ENCODE measurements around the gene EID2. TPM values are rescaled to one million over a fixed set of nuclear protein-coding genes. Genes with fewer than 3 reads are reported as not detected.

The EID2 gene
- total RNA-seq, 5 donors from 2014 or later (not counting 1 experiment from before 2014, with no cell fraction given): 14.4 to 21.9 (median 19.8) TPM

GRCh38 chr19:39531834-39532232 is 8.1 kb downstream of the EID2 start:
- Mint-ChIP-seq H3K36me3 (no peaks in the 10 kb centered on the region), H3K27me3 (no peaks in the 10 kb centered on the region), H3K27ac (peak overlapping the region; percentile 59 to 86), H3K4me3 (peak overlapping the region; percentile 85 to 92 (median 90)), H3K9me3 (no peaks in the 10 kb centered on the region), H3K4me1 (peaks cover 30 to 39% (median 36%) of the 10 kb centered on the region in 3 donors)
- H3K9me3 ChIP-seq: no peaks in the 10 kb centered on the region
- peaks cover 5 to 17% of the 10 kb centered on the region in 2 experiments for H3K4me1 ChIP-seq (ENCODE audit: control insufficient read depth in 1 of 2, extremely low read depth in 1 of 2, insufficient read depth in 2 of 2, low read length in 2 of 2)
- ATAC-seq (replicated peaks in 1 of 4) (no peak), DNase-seq (no peak)
- H3K4me3 ChIP-seq (ENCODE audit: control insufficient read depth in 1 of 2, extremely low read depth in 1 of 2, low read length in 1 of 2): peak overlapping the region; percentile 88 to 90
- no peaks in the 10 kb centered on the region for H3K27me3 ChIP-seq (replicated peaks in 1 of 2; ENCODE audit: control insufficient read depth in 2 of 2, extremely low read depth in 1 of 2, insufficient read depth in 2 of 2, low read length in 1 of 2)
- WGBS (ENCODE audit: insufficient coverage): 40% methylated on average over 2 of the region's 14 CpGs
- no peak overlapping the region for H3K27ac ChIP-seq (ENCODE audit: low read length)
- H3K36me3 ChIP-seq (ENCODE audit: control insufficient read depth in 2 of 2, extremely low read depth in 1 of 2, insufficient read depth in 1 of 2, low read length in 1 of 2): no peaks in the 10 kb centered on the region
- ChIA-PET CTCF (interaction anchor here (0.6 to 2.4 kb wide), 6 partner anchors 57 to 608 kb away, joined by 3 to 11 read pairs (median 4); no protein-coding TSS in a partner anchor), POLR2A (no interaction called here)

GRCh38 chr19:39525205-39525604 is 14.8 kb downstream of the EID2 start:
- ATAC-seq (replicated peaks in 1 of 4) (no peak), DNase-seq (no peak)
- no CpG with 5 or more reads among the region's 3 CpGs for WGBS (ENCODE audit: insufficient coverage)
- Mint-ChIP-seq H3K4me1 (peaks cover 5 to 11% (median 6%) of the 10 kb centered on the region in 3 donors), H3K36me3 (no peaks in the 10 kb centered on the region), H3K9me3 (no peaks in the 10 kb centered on the region), H3K27ac (no peak overlapping the region), H3K4me3 (no peak overlapping the region), H3K27me3 (no peaks in the 10 kb centered on the region)
- H3K27me3 ChIP-seq (replicated peaks in 1 of 2; ENCODE audit: control insufficient read depth in 2 of 2, extremely low read depth in 1 of 2, insufficient read depth in 2 of 2, low read length in 1 of 2): no peaks in the 10 kb centered on the region
- H3K4me1 ChIP-seq (ENCODE audit: control insufficient read depth in 1 of 2, extremely low read depth in 1 of 2, insufficient read depth in 2 of 2, low read length in 2 of 2): peaks cover 0 to 2% of the 10 kb centered on the region in 2 experiments
- POLR2A ChIA-PET: no interaction called here
- CTCF ChIA-PET: interaction anchor here (0.6 to 0.7 kb wide), 2 partner anchors 49 to 267 kb away, joined by 4 to 6 read pairs; no protein-coding TSS in a partner anchor
- H3K4me3 ChIP-seq (ENCODE audit: control insufficient read depth in 1 of 2, extremely low read depth in 1 of 2, low read length in 1 of 2): no peak overlapping the region
- no peak overlapping the region for H3K27ac ChIP-seq (ENCODE audit: low read length)
- H3K9me3 ChIP-seq: no peaks in the 10 kb centered on the region
- no peaks in the 10 kb centered on the region for H3K36me3 ChIP-seq (ENCODE audit: control insufficient read depth in 2 of 2, extremely low read depth in 1 of 2, insufficient read depth in 1 of 2, low read length in 1 of 2)

- DNase-seq (no peak), ATAC-seq (replicated peaks in 1 of 4) (no peak)
- no peaks in the 10 kb centered on the region for H3K27me3 ChIP-seq (replicated peaks in 1 of 2; ENCODE audit: control insufficient read depth in 2 of 2, extremely low read depth in 1 of 2, insufficient read depth in 2 of 2, low read length in 1 of 2)
- H3K4me3 Mint-ChIP-seq: no peak overlapping the region
- H3K4me1 ChIP-seq (ENCODE audit: control insufficient read depth in 1 of 2, extremely low read depth in 1 of 2, insufficient read depth in 2 of 2, low read length in 2 of 2): peaks cover 0 to under 1% of the 10 kb centered on the region in 2 experiments
- 65% methylated on average over 2 of the region's 8 CpGs for WGBS (ENCODE audit: insufficient coverage)
- no peak overlapping the region for H3K27ac Mint-ChIP-seq
- ChIA-PET CTCF (interaction anchor here in 1 of 2 donors (0.6 kb wide), 1 partner anchor 237 kb away, joined by 3 read pairs; no protein-coding TSS in a partner anchor), POLR2A (no interaction called here)
- no peaks in the 10 kb centered on the region for H3K27me3 Mint-ChIP-seq
- no peak overlapping the region for H3K4me3 ChIP-seq (ENCODE audit: control insufficient read depth in 1 of 2, extremely low read depth in 1 of 2, low read length in 1 of 2)
- no peaks in the 10 kb centered on the region for H3K9me3 ChIP-seq
- H3K4me1 Mint-ChIP-seq: peaks cover 5 to 6% (median 6%) of the 10 kb centered on the region in 3 donors
- no peaks in the 10 kb centered on the region for H3K9me3 Mint-ChIP-seq
- H3K36me3 ChIP-seq (ENCODE audit: control insufficient read depth in 2 of 2, extremely low read depth in 1 of 2, insufficient read depth in 1 of 2, low read length in 1 of 2): no peaks in the 10 kb centered on the region
- H3K36me3 Mint-ChIP-seq: no peaks in the 10 kb centered on the region
- H3K27ac ChIP-seq (ENCODE audit: low read length): no peak overlapping the region
Observed at GRCh38 chr19:39524495-39524894, 15.5 kb downstream of the EID2 start.

- ChIA-PET CTCF (no interaction called here), POLR2A (no interaction called here)
- peaks cover 0 to 4% of the 10 kb centered on the region in 2 experiments for H3K4me1 ChIP-seq (ENCODE audit: control insufficient read depth in 1 of 2, extremely low read depth in 1 of 2, insufficient read depth in 2 of 2, low read length in 2 of 2)
- Mint-ChIP-seq H3K4me1 (peaks cover 5 to 9% (median 8%) of the 10 kb centered on the region in 3 donors), H3K36me3 (no peaks in the 10 kb centered on the region), H3K4me3 (no peak overlapping the region), H3K9me3 (no peaks in the 10 kb centered on the region), H3K27ac (no peak overlapping the region), H3K27me3 (peaks cover 13 to 22% of the 10 kb centered on the region in 2 donors)
- no peaks in the 10 kb centered on the region for H3K36me3 ChIP-seq (ENCODE audit: control insufficient read depth in 2 of 2, extremely low read depth in 1 of 2, insufficient read depth in 1 of 2, low read length in 1 of 2)
- peaks cover 7 to 30% of the 10 kb centered on the region in 2 experiments for H3K27me3 ChIP-seq (replicated peaks in 1 of 2; ENCODE audit: control insufficient read depth in 2 of 2, extremely low read depth in 1 of 2, insufficient read depth in 2 of 2, low read length in 1 of 2)
- H3K27ac ChIP-seq (ENCODE audit: low read length): no peak overlapping the region
- no peak for ATAC-seq (replicated peaks in 1 of 4)
- no peaks in the 10 kb centered on the region for H3K9me3 ChIP-seq
- no CpG with 5 or more reads among the region's 8 CpGs for WGBS (ENCODE audit: insufficient coverage)
- DNase-seq: no peak
- no peak overlapping the region for H3K4me3 ChIP-seq (ENCODE audit: control insufficient read depth in 1 of 2, extremely low read depth in 1 of 2, low read length in 1 of 2)
Observed at GRCh38 chr19:39520541-39521484, 19.1 kb downstream of the EID2 start.

GRCh38 chr19:39518975-39519374 is 21.0 kb downstream of the EID2 start:
- POLR2A ChIA-PET: no interaction called here
- 80% methylated on average over 8 of the region's 9 CpGs for WGBS (ENCODE audit: insufficient coverage)
- no peak overlapping the region for H3K27ac Mint-ChIP-seq
- H3K4me3 Mint-ChIP-seq: no peak overlapping the region
- Histone ChIP-seq H3K27me3 (replicated peaks in 1 of 2; ENCODE audit: control insufficient read depth in 2 of 2, extremely low read depth in 1 of 2, insufficient read depth in 2 of 2, low read length in 1 of 2) (peaks cover 8 to 48% of the 10 kb centered on the region in 2 experiments), H3K27ac (ENCODE audit: low read length) (no peak overlapping the region), H3K9me3 (no peaks in the 10 kb centered on the region), H3K4me3 (ENCODE audit: control insufficient read depth in 1 of 2, extremely low read depth in 1 of 2, low read length in 1 of 2) (no peak overlapping the region), H3K4me1 (ENCODE audit: control insufficient read depth in 1 of 2, extremely low read depth in 1 of 2, insufficient read depth in 2 of 2, low read length in 2 of 2) (peaks cover 6 to 17% of the 10 kb centered on the region in 2 experiments), H3K36me3 (ENCODE audit: control insufficient read depth in 2 of 2, extremely low read depth in 1 of 2, insufficient read depth in 1 of 2, low read length in 1 of 2) (no peaks in the 10 kb centered on the region)
- H3K4me1 Mint-ChIP-seq: peaks cover 13 to 15% (median 14%) of the 10 kb centered on the region in 3 donors
- no peaks in the 10 kb centered on the region for H3K9me3 Mint-ChIP-seq
- ATAC-seq (replicated peaks in 1 of 4): no peak
- H3K27me3 Mint-ChIP-seq: peaks cover 20 to 33% of the 10 kb centered on the region in 2 donors
- no peak for DNase-seq
- CTCF ChIA-PET: no interaction called here
- no peaks in the 10 kb centered on the region for H3K36me3 Mint-ChIP-seq

GRCh38 chr19:39518458-39518857 is 21.5 kb downstream of the EID2 start:
- H3K4me1 Mint-ChIP-seq: peaks cover 13 to 15% (median 14%) of the 10 kb centered on the region in 3 donors
- CTCF ChIA-PET: no interaction called here
- Histone ChIP-seq H3K4me1 (ENCODE audit: control insufficient read depth in 1 of 2, extremely low read depth in 1 of 2, insufficient read depth in 2 of 2, low read length in 2 of 2) (peaks cover 6 to 17% of the 10 kb centered on the region in 2 experiments), H3K9me3 (no peaks in the 10 kb centered on the region), H3K27ac (ENCODE audit: low read length) (no peak overlapping the region), H3K27me3 (replicated peaks in 1 of 2; ENCODE audit: control insufficient read depth in 2 of 2, extremely low read depth in 1 of 2, insufficient read depth in 2 of 2, low read length in 1 of 2) (peaks cover 10 to 52% of the 10 kb centered on the region in 2 experiments), H3K4me3 (ENCODE audit: control insufficient read depth in 1 of 2, extremely low read depth in 1 of 2, low read length in 1 of 2) (no peak overlapping the region), H3K36me3 (ENCODE audit: control insufficient read depth in 2 of 2, extremely low read depth in 1 of 2, insufficient read depth in 1 of 2, low read length in 1 of 2) (no peaks in the 10 kb centered on the region)
- no CpG with 5 or more reads among the region's 5 CpGs for WGBS (ENCODE audit: insufficient coverage)
- POLR2A ChIA-PET: no interaction called here
- H3K9me3 Mint-ChIP-seq: no peaks in the 10 kb centered on the region
- no peaks in the 10 kb centered on the region for H3K36me3 Mint-ChIP-seq
- H3K4me3 Mint-ChIP-seq: no peak overlapping the region
- peaks cover 25 to 38% of the 10 kb centered on the region in 2 donors for H3K27me3 Mint-ChIP-seq
- no peak for ATAC-seq (replicated peaks in 1 of 4)
- H3K27ac Mint-ChIP-seq: no peak overlapping the region
- DNase-seq: no peak
